ENCODE measurements around the gene ERG. TPM values are rescaled to one million over a fixed set of nuclear protein-coding genes. Genes with fewer than 3 reads are reported as not detected.

Gene ERG
- total RNA-seq, 3 donors from 2014 or later (not counting 1 experiment from before 2014, with no cell fraction given): 0.36 to 0.58 TPM; not detected in 1

GRCh38 chr21:38400195-38400919 is 97.9 kb downstream of the ERG start:
- 67% methylated on average over 11 of the region's 13 CpGs for WGBS (ENCODE audit: insufficient coverage)

GRCh38 chr21:38399103-38399502 is 99.2 kb downstream of the ERG start:
- H3K4me3 Mint-ChIP-seq: no peak overlapping the region
- H3K9me3 Mint-ChIP-seq: no peaks in the 10 kb centered on the region
- TF ChIP-seq CTCF (IDR thresholded peaks at IDR 0.05): no peak
- no peaks in the 10 kb centered on the region for H3K36me3 Mint-ChIP-seq
- ATAC-seq (no peak), DNase-seq (no peak)
- intact Hi-C loops (cut with micrococcal nuclease): no loop called here
- Histone ChIP-seq H3K27ac (ENCODE audit: low read length) (no peak overlapping the region), H3K4me3 (ENCODE audit: low read length) (no peak overlapping the region), H3K9me3 (ENCODE audit: control insufficient read depth, insufficient read depth, low read length) (no peaks in the 10 kb centered on the region), H3K4me1 (ENCODE audit: control insufficient read depth, insufficient read depth, low read length) (no peaks in the 10 kb centered on the region), H3K36me3 (ENCODE audit: control insufficient read depth, insufficient read depth, low read length) (no peaks in the 10 kb centered on the region), H3K27me3 (ENCODE audit: control insufficient read depth, insufficient read depth, low read length) (no peaks in the 10 kb centered on the region)
- WGBS (ENCODE audit: insufficient coverage): 67% methylated on average over 1 of the region's 3 CpGs
- no peaks in the 10 kb centered on the region for H3K4me1 Mint-ChIP-seq
- H3K27ac Mint-ChIP-seq: no peak overlapping the region
- H3K27me3 Mint-ChIP-seq (ENCODE audit: low read depth in 2 of 2): peaks cover 8 to 14% of the 10 kb centered on the region in 2 donors

More at GRCh38 chr21:38400195-38400919, 97.9 kb downstream of the ERG start:
- intact Hi-C loops (cut with micrococcal nuclease): no loop called here
- H3K27ac Mint-ChIP-seq: no peak overlapping the region
- Histone ChIP-seq H3K27ac (ENCODE audit: low read length) (no peak overlapping the region), H3K27me3 (ENCODE audit: control insufficient read depth, insufficient read depth, low read length) (no peaks in the 10 kb centered on the region), H3K9me3 (ENCODE audit: control insufficient read depth, insufficient read depth, low read length) (no peaks in the 10 kb centered on the region), H3K36me3 (ENCODE audit: control insufficient read depth, insufficient read depth, low read length) (no peaks in the 10 kb centered on the region), H3K4me3 (ENCODE audit: low read length) (no peak overlapping the region), H3K4me1 (ENCODE audit: control insufficient read depth, insufficient read depth, low read length) (no peaks in the 10 kb centered on the region)
- H3K4me3 Mint-ChIP-seq: no peak overlapping the region
- peaks cover 5% of the 10 kb centered on the region in 2 donors for H3K27me3 Mint-ChIP-seq (ENCODE audit: low read depth in 2 of 2)
- no peaks in the 10 kb centered on the region for H3K4me1 Mint-ChIP-seq
- ATAC-seq (no peak), DNase-seq (no peak)
- no peak for TF ChIP-seq CTCF (IDR thresholded peaks at IDR 0.05)
- no peaks in the 10 kb centered on the region for H3K36me3 Mint-ChIP-seq
- H3K9me3 Mint-ChIP-seq: no peaks in the 10 kb centered on the region

- Mint-ChIP-seq H3K4me1 (no peaks in the 10 kb centered on the region), H3K27ac (no peak overlapping the region), H3K36me3 (no peaks in the 10 kb centered on the region), H3K27me3 (ENCODE audit: low read depth in 2 of 2) (peaks cover 13 to 35% of the 10 kb centered on the region in 2 donors), H3K4me3 (no peak overlapping the region), H3K9me3 (no peaks in the 10 kb centered on the region)
- TF ChIP-seq CTCF (IDR thresholded peaks at IDR 0.05): no peak
- H3K27me3 ChIP-seq (ENCODE audit: control insufficient read depth, insufficient read depth, low read length): no peaks in the 10 kb centered on the region
- ATAC-seq: no peak
- WGBS (ENCODE audit: insufficient coverage): no CpG with 5 or more reads among the region's 1 CpG
- no peak for DNase-seq
- no peaks in the 10 kb centered on the region for H3K36me3 ChIP-seq (ENCODE audit: control insufficient read depth, insufficient read depth, low read length)
- no peaks in the 10 kb centered on the region for H3K4me1 ChIP-seq (ENCODE audit: control insufficient read depth, insufficient read depth, low read length)
- H3K27ac ChIP-seq (ENCODE audit: low read length): no peak overlapping the region
- no peaks in the 10 kb centered on the region for H3K9me3 ChIP-seq (ENCODE audit: control insufficient read depth, insufficient read depth, low read length)
- intact Hi-C loops (cut with micrococcal nuclease): no loop called here
- no peak overlapping the region for H3K4me3 ChIP-seq (ENCODE audit: low read length)
Measured at GRCh38 chr21:38396325-38396724, 102.0 kb downstream of the ERG start.

GRCh38 chr21:38395581-38395980 is 102.7 kb downstream of the ERG start:
- Mint-ChIP-seq H3K9me3 (no peaks in the 10 kb centered on the region), H3K4me3 (no peak overlapping the region), H3K27ac (no peak overlapping the region), H3K4me1 (no peaks in the 10 kb centered on the region), H3K27me3 (ENCODE audit: low read depth in 2 of 2) (peaks cover 11 to 35% of the 10 kb centered on the region in 2 donors), H3K36me3 (no peaks in the 10 kb centered on the region)
- Histone ChIP-seq H3K9me3 (ENCODE audit: control insufficient read depth, insufficient read depth, low read length) (no peaks in the 10 kb centered on the region), H3K27me3 (ENCODE audit: control insufficient read depth, insufficient read depth, low read length) (no peaks in the 10 kb centered on the region), H3K27ac (ENCODE audit: low read length) (no peak overlapping the region), H3K4me1 (ENCODE audit: control insufficient read depth, insufficient read depth, low read length) (no peaks in the 10 kb centered on the region), H3K36me3 (ENCODE audit: control insufficient read depth, insufficient read depth, low read length) (no peaks in the 10 kb centered on the region), H3K4me3 (ENCODE audit: low read length) (no peak overlapping the region)
- no peak for TF ChIP-seq CTCF (IDR thresholded peaks at IDR 0.05)
- DNase-seq: no peak
- 91% methylated on average over 6 of the region's 6 CpGs for WGBS (ENCODE audit: insufficient coverage)
- no peak for ATAC-seq
- intact Hi-C loops (cut with micrococcal nuclease): no loop called here

Measured in natural killer cell (primary cell).